Panc1 (cell line): ENCODE measurements around the gene UBR3. TPM values are rescaled to one million over a fixed set of nuclear protein-coding genes. Genes with fewer than 3 reads are reported as not detected.

Source experiments
- ATAC-seq: fragments of 200-7000 bp; cut with Tn5 transposase; 2 replicates; pipeline ENCODE4 v1.9.1; 2020; ENCODE audit warnings: mild to moderate bottlenecking, moderate library complexity
- BruUV-seq: library from RNA; stranded (reverse); fragments of 400-500 nt; replicated peaks from 2 replicates; lab custom pipeline; 2021; lab: Mats Ljungman, UMichigan
- CTCF ChIA-PET: fragments of 300-600 bp; sonication (Branson Sonifier 250); formaldehyde crosslinking; loops from one replicate; lab custom pipeline; 2022; ENCODE audit warnings: antibody characterized with exemption; lab: Charles Lee
- POLR2A ChIA-PET: fragments of 300-600 bp; sonication (Branson Sonifier 250); formaldehyde crosslinking; loops from one replicate; lab custom pipeline; 2022; ENCODE audit warnings: antibody characterized with exemption; lab: Charles Lee
- DNase-seq: peaks from one replicate; pipeline ENCODE4 v3.0.0-alpha.2; 2010; ENCODE audit warnings: low read depth, low spot score
- H3K27ac ChIP-seq: 2 replicates; pipeline ENCODE4 v1.5.1; 2011; ENCODE audit warnings: mild to moderate bottlenecking, low read length, inconsistent platforms
- H3K27me3 ChIP-seq: fragments of 200-500 bp; sonication (Bioruptor generic); 2 replicates; pipeline ENCODE4 v1.6.0; 2014; ENCODE audit warnings: low read length, inconsistent platforms; ENCODE audit not compliant: control insufficient read depth, insufficient read depth
- H3K36me3 ChIP-seq: fragments of 200-500 bp; sonication (Bioruptor generic); 2 replicates; pipeline ENCODE4 v1.5.1; 2014; ENCODE audit warnings: inconsistent platforms, mild to moderate bottlenecking, low read length, moderate library complexity; ENCODE audit not compliant: control insufficient read depth, insufficient read depth
- H3K4me1 ChIP-seq: 2 replicates; pipeline ENCODE4 v1.5.1; 2011; ENCODE audit warnings: inconsistent platforms, mild to moderate bottlenecking, low read length, moderate library complexity; ENCODE audit not compliant: control insufficient read depth, insufficient read depth
- H3K4me3 ChIP-seq, 2 experiments: 2 replicates each; pipeline ENCODE4 v1.5.1; 2011 to 2012; ENCODE audit warnings: low read depth in 2 of 2, low read length in 2 of 2, mild to moderate bottlenecking in 2 of 2, inconsistent platforms in 1 of 2, moderate library complexity in 1 of 2
- H3K9me3 ChIP-seq: fragments of 200-500 bp; sonication (Bioruptor generic); 2 replicates; pipeline ENCODE4 v1.5.1; 2014; ENCODE audit warnings: low read depth, mild to moderate bottlenecking, inconsistent platforms, low read length, moderate library complexity; ENCODE audit not compliant: control insufficient read depth, insufficient read depth
- CTCF ChIP-seq: fragments of 450-650 bp; IDR thresholded peaks from 2 replicates; pipeline ENCODE4 v1.5.1; 2017; ENCODE audit warnings: mild to moderate bottlenecking
- POLR2AphosphoS5 ChIP-seq: IDR thresholded peaks from 2 replicates; pipeline ENCODE4 v1.6.1; 2012; ENCODE audit warnings: mild to moderate bottlenecking, low read depth, low read length, moderate library complexity
- REST ChIP-seq, 2 experiments: IDR thresholded peaks; 2 replicates each; pipeline ENCODE4 v1.6.1; 2011 to 2012; ENCODE audit warnings: low read depth in 2 of 2, control low read depth in 1 of 2, low read length in 1 of 2, mild to moderate bottlenecking in 1 of 2, moderate library complexity in 1 of 2; ENCODE audit not compliant: insufficient read depth in 1 of 2
- SIN3A ChIP-seq: IDR thresholded peaks from 2 replicates; pipeline ENCODE4 v1.6.1; 2012; ENCODE audit warnings: low read depth, mild to moderate bottlenecking, low read length, moderate library complexity, borderline replicate concordance; ENCODE audit not compliant: insufficient read depth
- TCF7L2 ChIP-seq: IDR thresholded peaks from 2 replicates; pipeline ENCODE4 v1.6.1; 2011; ENCODE audit warnings: mild to moderate bottlenecking, low read depth, low read length, inconsistent platforms
- in situ Hi-C: cut with HindIII; loops from 2 replicates; pipeline ENCODE4 v1.10.0; 2016; ENCODE audit warnings: low sequenced_read_pairs, low pct_unique_long_range_greater_than_20kb
- intact Hi-C: fragments of 100-400 bp; cut with micrococcal nuclease; formaldehyde crosslinking; loops from one replicate; pipeline ENCODE4 v1.10.0; 2022; ENCODE audit not compliant: unreplicated experiment
- total RNA-seq: library from RNA; stranded (reverse); gene quantifications from one replicate; pipeline ENCODE4 v1.2.1, GENCODE V29; 2021; ENCODE audit not compliant: unreplicated experiment

UBR3 gene
- total RNA-seq, 1 experiment from 2014 or later: 27.9 TPM

GRCh38 chr2:170095380-170095779, 268.1 kb downstream of the UBR3 start:
- in situ Hi-C loops (no loop called here), intact Hi-C loops (no loop called here)
- DNase-seq: no peak
- CTCF ChIA-PET: no interaction called here
- no TSS peak for BruUV-seq
- Histone ChIP-seq H3K36me3 (no peaks in the 10 kb centered on the region), H3K9me3 (peaks cover 5% of the 10 kb centered on the region; the same call in 1 of the 2 replicates), H3K4me1 (no peaks in the 10 kb centered on the region), H3K4me3 (no peak overlapping the region), H3K27me3 (no peaks in the 10 kb centered on the region), H3K27ac (no peak overlapping the region)
- ATAC-seq: no peak
- POLR2A ChIA-PET: no interaction called here
- TF ChIP-seq TCF7L2 (no peak), REST (IDR thresholded peaks at IDR 0.05; ENCODE audit: insufficient read depth in 1 of 2, low read depth in 2 of 2, low read length in 1 of 2) (no peak), CTCF (no peak), POLR2AphosphoS5 (no peak), SIN3A (no peak)

GRCh38 chr2:170098626-170099312, 271.5 kb downstream of the UBR3 start:
- ATAC-seq: no peak
- H3K36me3 ChIP-seq: no peaks in the 10 kb centered on the region

More at GRCh38 chr2:170098626-170099312, 271.5 kb downstream of the UBR3 start:
- POLR2A ChIA-PET: no interaction called here
- H3K9me3 ChIP-seq: no peaks in the 10 kb centered on the region
- intact Hi-C loops: no loop called here
- H3K4me3 ChIP-seq: no peak overlapping the region
- DNase-seq: no peak
- no peaks in the 10 kb centered on the region for H3K27me3 ChIP-seq
- CTCF ChIA-PET: no interaction called here
- no TSS peak for BruUV-seq
- no peak for TF ChIP-seq CTCF
- TF ChIP-seq TCF7L2: no peak
- no peak for TF ChIP-seq POLR2AphosphoS5
- no peak for TF ChIP-seq REST (IDR thresholded peaks at IDR 0.05; ENCODE audit: insufficient read depth in 1 of 2, low read depth in 2 of 2, low read length in 1 of 2)
- no peak for TF ChIP-seq SIN3A
- in situ Hi-C loops: no loop called here
- no peak overlapping the region for H3K27ac ChIP-seq
- no peaks in the 10 kb centered on the region for H3K4me1 ChIP-seq
